Stimulated activated CD4-positive, alpha-beta T cell treated with anti-CD3 and anti-CD28 coated beads, Interleukin-1b, Interleukin-23, amount 100 ng/mL, for 1 hour (primary cell): ENCODE results near the gene C2.
"Not testable (repeated sequence)": the region's sequence is repeated elsewhere in the genome, so short reads cannot be mapped to it uniquely, and the experiment has no call there.

Source experiments
- DNase-seq, 2 donors: peaks; one replicate each; pipeline ENCODE4 v3.0.0-alpha.2; 2020; ENCODE audit warnings: low read depth in 2 of 2

C2 gene

GRCh38 chr6:31958412-31958740, 30.9 kb downstream of the C2 start:
- DNase-seq = no peak

GRCh38 chr6:31958741-31959739, 31.5 kb downstream of the C2 start, which contains the start of the genes NELFE and SKIC2:
NELFE (minus strand) TSS chr6:31958971; CDS start chr6:31958446, 525 bp downstream.
SKIC2 (plus strand) TSS chr6:31959175; CDS start chr6:31959193, 18 bp downstream.
- peak; percentile 95 to 96 for DNase-seq

- DNase-seq = no peak
These were observed 34.1 kb downstream of the C2 start for GRCh38 chr6:31961616-31962015.

- DNase-seq = no peak
These were observed 36.4 kb downstream of the C2 start for GRCh38 chr6:31963921-31964320.

- no peak for DNase-seq
These were observed 38.2 kb downstream of the C2 start for GRCh38 chr6:31965700-31966099.

GRCh38 chr6:31966506-31966905, 39.0 kb downstream of the C2 start:
- DNase-seq = no peak

GRCh38 chr6:31966997-31967925, 39.7 kb downstream of the C2 start:
- DNase-seq = no peak

GRCh38 chr6:31967926-31968320, 40.4 kb downstream of the C2 start:
- no peak for DNase-seq

GRCh38 chr6:31968326-31968725, 40.8 kb downstream of the C2 start:
- no peak for DNase-seq

- no peak for DNase-seq
These were observed 41.5 kb downstream of the C2 start for GRCh38 chr6:31968791-31969711.

GRCh38 chr6:31969712-31970603, 42.4 kb downstream of the C2 start:
- no peak for DNase-seq

GRCh38 chr6:31970604-31971271, 43.2 kb downstream of the C2 start:
- no peak for DNase-seq

GRCh38 chr6:31971279-31971992, 43.9 kb downstream of the C2 start:
- DNase-seq = no peak

- peak; percentile 91 to 92 for DNase-seq
These were observed 44.6 kb downstream of the C2 start, which contains the start of gene DXO for GRCh38 chr6:31971993-31972708. DXO (minus strand) TSS chr6:31972138; CDS start chr6:31971675, 463 bp downstream.

- DNase-seq = no peak
These were observed 45.3 kb downstream of the C2 start for GRCh38 chr6:31972709-31973350.

GRCh38 chr6:31976065-31976464, 48.5 kb downstream of the C2 start:
- not testable (repeated sequence) for DNase-seq

GRCh38 chr6:31977816-31978431, 50.4 kb downstream of the C2 start:
- no peak for DNase-seq
